Naive B cell (primary cell): ENCODE results near the gene MRPS10. TPM values are rescaled to one million over a fixed set of nuclear protein-coding genes. Genes with fewer than 3 reads are reported as not detected.

Experiments
- polyA plus RNA-seq, 6 donors: library from polyadenylated mRNA; unstranded; fragments of 300-500 nt; fragmentation: Illumina TruSeq; gene quantifications; one replicate each; pipeline ENCODE4 v1.2.3, GENCODE V29; 2021; ENCODE audit warnings: low read depth in 6 of 6

Gene MRPS10
- polyA plus RNA-seq, 6 donors from 2014 or later: 39.3 to 53.1 (median 50.2) TPM

Other genes with a start within 250 kb of the MRPS10 start
- gene TAF8, start 167.3 kb downstream of the MRPS10 start, polyA plus RNA-seq: 10 to 100 TPM; 10.3 to 25.6 (median 18.6) TPM
- gene C6orf132, start 75.2 kb downstream of the MRPS10 start, polyA plus RNA-seq: not detected
- gene GUCA1A, start 44.5 kb downstream of the MRPS10 start, polyA plus RNA-seq: not detected
- under 1 TPM in 1 of 6 donors, not detected in 5; 0.25 TPM for gene GUCA1B, start 22.9 kb downstream of the MRPS10 start, polyA plus RNA-seq
- under 1 TPM in 3 of 6 donors, not detected in 3; 0.07 to 0.13 (median 0.08) TPM for gene TRERF1, start 234.1 kb upstream of the MRPS10 start, polyA plus RNA-seq